HG03095 (cell line): ENCODE data around the gene TRUB1.
A peak's percentile ranks its signal among the peaks of the same experiment; 100 is the strongest.

ENCODE experiments used
- ATAC-seq: cut with Tn5 transposase; IDR thresholded peaks from one replicate; pipeline ENCODE4 v1.9.1; 2021; ENCODE audit warnings: moderate library complexity; ENCODE audit not compliant: unreplicated experiment

The TRUB1 gene

GRCh38 chr10:114973997-114974396 is 36.0 kb downstream of the TRUB1 start:
- no peak for ATAC-seq

- no peak for ATAC-seq
These were observed 36.6 kb downstream of the TRUB1 start for GRCh38 chr10:114974625-114975024.

GRCh38 chr10:114975091-114975490 is 37.1 kb downstream of the TRUB1 start:
- ATAC-seq = no peak

GRCh38 chr10:114982989-114983388 is 45.0 kb downstream of the TRUB1 start:
- ATAC-seq = no peak

GRCh38 chr10:114987995-114988394 is 50.0 kb downstream of the TRUB1 start:
- no peak for ATAC-seq

GRCh38 chr10:114990586-114990985 is 52.6 kb downstream of the TRUB1 start:
- ATAC-seq = no peak

- ATAC-seq = no peak
These were observed 53.0 kb downstream of the TRUB1 start for GRCh38 chr10:114990991-114991390.

- no peak for ATAC-seq
These were observed 54.3 kb downstream of the TRUB1 start for GRCh38 chr10:114992189-114992775.

- no peak for ATAC-seq
These were observed 57.7 kb downstream of the TRUB1 start for GRCh38 chr10:114995468-114996247.

- no peak for ATAC-seq
These were observed 58.5 kb downstream of the TRUB1 start for GRCh38 chr10:114996542-114996941.

- no peak for ATAC-seq
These were observed 61.0 kb downstream of the TRUB1 start for GRCh38 chr10:114998993-114999392.

- ATAC-seq = peak; percentile 70
These were observed 63.7 kb downstream of the TRUB1 start for GRCh38 chr10:115001506-115002381.

GRCh38 chr10:115003396-115003795 is 65.4 kb downstream of the TRUB1 start:
- no peak for ATAC-seq

GRCh38 chr10:115004236-115004862 is 66.4 kb downstream of the TRUB1 start:
- ATAC-seq = no peak

- ATAC-seq = no peak
These were observed 67.8 kb downstream of the TRUB1 start for GRCh38 chr10:115005771-115006170.

- no peak for ATAC-seq
These were observed 80.4 kb downstream of the TRUB1 start for GRCh38 chr10:115018185-115018931.

GRCh38 chr10:115020449-115020848 is 82.5 kb downstream of the TRUB1 start:
- ATAC-seq = no peak

GRCh38 chr10:115022733-115023132 is 84.7 kb downstream of the TRUB1 start:
- no peak for ATAC-seq

GRCh38 chr10:115023715-115024114 is 85.7 kb downstream of the TRUB1 start:
- ATAC-seq = no peak

GRCh38 chr10:115024371-115024770 is 86.4 kb downstream of the TRUB1 start:
- ATAC-seq = no peak
